ENCODE results near the gene CDIP1. TPM values are rescaled to one million over a fixed set of nuclear protein-coding genes. Genes with fewer than 3 reads are reported as not detected.

Gene CDIP1
- total and polyA plus RNA-seq, 9 of the 15 experiments (the other 6 are each of a cell fraction or from before 2014, with no cell fraction given) = 0.29 TPM; not detected in 8

- TF ChIP-seq E2F1 (CRISPR knock-in tag; IDR thresholded peaks at IDR 0.05) = peak; percentile 88
- TF ChIP-seq NFXL1 (CRISPR knock-in tag; IDR thresholded peaks at IDR 0.05) = no peak
- no peak for TF ChIP-seq BCOR (IDR thresholded peaks at IDR 0.05)
- no peak for TF ChIP-seq SRSF1 (IDR thresholded peaks at IDR 0.05; ENCODE audit: low read depth, low read length)
- no peak for TF ChIP-seq ZNF668 (CRISPR knock-in tag; IDR thresholded peaks at IDR 0.05)
- TF ChIP-seq ATF4 (CRISPR knock-in tag; IDR thresholded peaks at IDR 0.05) = no peak
- no peak for TF ChIP-seq FOXP4 (CRISPR knock-in tag; IDR thresholded peaks at IDR 0.05; ENCODE audit: borderline replicate concordance)
- no peak for TF ChIP-seq ZC3H11A (IDR thresholded peaks at IDR 0.05; ENCODE audit: low read depth, low read length)
- TF ChIP-seq ZNF165 (CRISPR knock-in tag; IDR thresholded peaks at IDR 0.05; ENCODE audit: borderline replicate concordance) = no peak
- peak; percentile 17; the same call in 1 of the 2 replicates for TF ChIP-seq SMARCE1 (IDR thresholded peaks at IDR 0.05)
- TF ChIP-seq CREBBP (IDR thresholded peaks at IDR 0.05; ENCODE audit: low read depth, low read length) = no peak
- no peak for TF ChIP-seq NELFE (IDR thresholded peaks at IDR 0.05; ENCODE audit: insufficient read depth, insufficient read length)
- no peak for TF ChIP-seq SAFB (IDR thresholded peaks at IDR 0.05; ENCODE audit: borderline replicate concordance, low read depth, low read length)
- TF ChIP-seq SMAD1 (IDR thresholded peaks at IDR 0.05; ENCODE audit: low read depth, low read length, partially characterized antibody) = no peak
- peak; percentile 78 for TF ChIP-seq FUS (optimal IDR thresholded peaks at IDR 0.05; ENCODE audit: low read depth, low read length)
- no peak for TF ChIP-seq ZNF766 (CRISPR knock-in tag; conservative IDR thresholded peaks at IDR 0.05)
- no peak for TF ChIP-seq DDX20 (tag; IDR thresholded peaks at IDR 0.05; ENCODE audit: low read depth)
- no peak for TF ChIP-seq BMI1 (IDR thresholded peaks at IDR 0.05; ENCODE audit: low read length)
- TF ChIP-seq HDGF (IDR thresholded peaks at IDR 0.05) = no peak
- no peak for TF ChIP-seq HINFP (tag; conservative IDR thresholded peaks at IDR 0.05; ENCODE audit: low read depth)
- no peak for TF ChIP-seq ZNF324 (CRISPR knock-in tag; IDR thresholded peaks at IDR 0.05)
- no peak for TF ChIP-seq ZNF507 (tag; conservative IDR thresholded peaks at IDR 0.05)
- peak; percentile 96 for TF ChIP-seq CTBP1 (IDR thresholded peaks at IDR 0.05; ENCODE audit: borderline replicate concordance)
- TF ChIP-seq ZNF75A (CRISPR knock-in tag; IDR thresholded peaks at IDR 0.05) = no peak
- no peak for TF ChIP-seq GTF2A2 (tag; IDR thresholded peaks at IDR 0.05)
- peak; percentile 92 for TF ChIP-seq ZEB2 (IDR thresholded peaks at IDR 0.05)
Measured at GRCh38 chr16:4475880-4476788, 62.4 kb downstream of the CDIP1 start, which contains the start of gene HMOX2 (continued).
